CD14-positive monocyte (primary cell): ENCODE measurements around the gene TSPAN13. TPM values are rescaled to one million over a fixed set of nuclear protein-coding genes. Genes with fewer than 3 reads are reported as not detected.

ENCODE experiments used
- DNase-seq, 3 donors: peaks; one replicate each; pipeline ENCODE4 v3.0.0-alpha.2; 2011 to 2022
- H2AFZ ChIP-seq: 2 replicates; pipeline ENCODE4 v1.6.0; 2012; ENCODE audit warnings: mild to moderate bottlenecking, low read depth, low read length, inconsistent platforms; ENCODE audit not compliant: insufficient read depth, poor library complexity, severe bottlenecking
- H3K27ac ChIP-seq, 2 donors: 1 replicate in 1 of 2; 2 replicates in 1 of 2; pipeline ENCODE4 v1.5.1; 2012 to 2013; ENCODE audit warnings: low read length in 2 of 2, control low read depth in 1 of 2, inconsistent platforms in 1 of 2, low read depth in 1 of 2, mild to moderate bottlenecking in 1 of 2
- H3K27me3 ChIP-seq, 2 donors: one replicate each; pipeline versions ENCODE4 v1.6.0 to v1.6.1; 2011 to 2013; ENCODE audit warnings: low read length in 2 of 2; ENCODE audit not compliant: control insufficient read depth in 2 of 2, insufficient read depth in 2 of 2
- H3K36me3 ChIP-seq, 2 donors: replicated peaks in 1 of 2; 1 replicate in 1 of 2; 2 replicates in 1 of 2; pipeline versions ENCODE4 v1.5.1 to v1.6.1; 2012 to 2013; ENCODE audit warnings: low read length in 2 of 2, control low read depth in 1 of 2, inconsistent platforms in 1 of 2, mild to moderate bottlenecking in 1 of 2; ENCODE audit not compliant: insufficient read depth in 2 of 2, control insufficient read depth in 1 of 2
- H3K4me1 ChIP-seq, 2 donors: 1 replicate in 1 of 2; 2 replicates in 1 of 2; pipeline versions ENCODE4 v1.5.1 to v1.6.1; 2012 to 2013; ENCODE audit warnings: low read length in 2 of 2, control low read depth in 1 of 2, inconsistent platforms in 1 of 2, mild to moderate bottlenecking in 1 of 2, moderate library complexity in 1 of 2; ENCODE audit not compliant: insufficient read depth in 2 of 2, control insufficient read depth in 1 of 2
- H3K4me2 ChIP-seq: replicated peaks from 2 replicates; pipeline ENCODE3; 2012; ENCODE audit warnings: low read length, moderate library complexity, mild to moderate bottlenecking; ENCODE audit not compliant: poor library complexity, severe bottlenecking; ENCODE audit errors: extremely low read depth
- H3K4me3 ChIP-seq, 3 experiments: fragments of 200-600 bp in 1 of 3; sonication (generic) in 1 of 3; replicated peaks in 1 of 3; 1 replicate in 2 of 3; 2 replicates in 1 of 3; pipeline ENCODE4 v1.5.1; 2011 to 2013; ENCODE audit warnings: low read length in 3 of 3, mild to moderate bottlenecking in 3 of 3, control low read depth in 2 of 3, low read depth in 2 of 3, inconsistent platforms in 1 of 3, moderate library complexity in 1 of 3
- H3K79me2 ChIP-seq: 2 replicates; pipeline ENCODE4 v1.6.0; 2012; ENCODE audit warnings: mild to moderate bottlenecking, control low read depth, inconsistent platforms, low read length, moderate library complexity; ENCODE audit not compliant: insufficient read depth
- H3K9ac ChIP-seq: 2 replicates; pipeline ENCODE4 v1.6.0; 2017; ENCODE audit warnings: low read length, mild to moderate bottlenecking; ENCODE audit not compliant: insufficient read depth, poor library complexity, severe bottlenecking
- H3K9me3 ChIP-seq, 2 donors: replicated peaks in 1 of 2; 1 replicate in 1 of 2; 2 replicates in 1 of 2; pipeline versions ENCODE4 v1.5.1 to v1.6.1; 2012 to 2013; ENCODE audit warnings: low read length in 2 of 2, control low read depth in 1 of 2; ENCODE audit not compliant: control insufficient read depth in 1 of 2, insufficient read depth in 1 of 2
- H4K20me1 ChIP-seq: 2 replicates; pipeline ENCODE4 v1.6.0; 2012; ENCODE audit warnings: mild to moderate bottlenecking, low read length, control low read depth, moderate library complexity; ENCODE audit not compliant: insufficient read depth
- H3K27ac Mint-ChIP-seq, 7 donors: one replicate each; pipeline ENCODE4 v1.8.0; 2020; ENCODE audit warnings: mild to moderate bottlenecking in 7 of 7, mixed read lengths in 7 of 7, moderate library complexity in 6 of 7, inconsistent platforms in 2 of 7
- H3K27me3 Mint-ChIP-seq, 3 donors: one replicate each; pipeline ENCODE4 v1.8.0; 2021 to 2022; ENCODE audit warnings: low read depth in 3 of 3, mild to moderate bottlenecking in 3 of 3, mixed read lengths in 3 of 3, moderate library complexity in 3 of 3, inconsistent platforms in 1 of 3
- H3K36me3 Mint-ChIP-seq, 2 donors: one replicate each; pipeline ENCODE4 v1.8.0; 2020; ENCODE audit warnings: mixed read lengths in 2 of 2, inconsistent platforms in 1 of 2, mild to moderate bottlenecking in 1 of 2
- H3K4me1 Mint-ChIP-seq: one replicate; pipeline ENCODE4 v1.8.0; 2020; ENCODE audit warnings: mild to moderate bottlenecking, mixed read lengths
- H3K4me3 Mint-ChIP-seq, 2 donors: one replicate each; pipeline ENCODE4 v1.8.0; 2020; ENCODE audit warnings: mild to moderate bottlenecking in 2 of 2, mixed read lengths in 2 of 2, moderate library complexity in 1 of 2
- H3K9me3 Mint-ChIP-seq, 7 donors: one replicate each; pipeline ENCODE4 v1.8.0; 2020 to 2022; ENCODE audit warnings: mixed read lengths in 7 of 7, mild to moderate bottlenecking in 6 of 7, moderate library complexity in 6 of 7, inconsistent platforms in 2 of 7
- WGBS: methylation state at CpG from one replicate; pipeline ENCODE4 v1.1.5; 2013; ENCODE audit warnings: missing lambda C conversion rate; ENCODE audit not compliant: insufficient coverage; 5-methylcytosine and 5-hydroxymethylcytosine counted together
- intact Hi-C, 2 donors: fragments of 100-400 bp; cut with micrococcal nuclease; formaldehyde crosslinking; loops; one replicate each; pipeline versions ENCODE4 v1.15.0 to v1.15.1; 2023
- polyA plus RNA-seq, 3 donors: library from polyadenylated mRNA; depleted of rRNA in 1 of 3; unstranded in 2 of 3; stranded (reverse) in 1 of 3; fragments of 300-500 nt in 2 of 3; fragments of >200 nt in 1 of 3; fragmentation: Illumina TruSeq in 2 of 3; gene quantifications; 1 replicate in 2 of 3; 2 replicates in 1 of 3; pipeline ENCODE4 v1.2.3, GENCODE V29; 2012 to 2021
- TF ChIP-seq, protein P1 (sequence below): fragments of 200-600 bp; IDR thresholded peaks from one replicate; pipeline ENCODE4 v1.8.0; 2022; ENCODE audit warnings: antibody characterized with exemption, mild to moderate bottlenecking

The TSPAN13 gene
- polyA plus RNA-seq, 3 donors: 0.09 to 0.17 (median 0.16) TPM

DNA sequence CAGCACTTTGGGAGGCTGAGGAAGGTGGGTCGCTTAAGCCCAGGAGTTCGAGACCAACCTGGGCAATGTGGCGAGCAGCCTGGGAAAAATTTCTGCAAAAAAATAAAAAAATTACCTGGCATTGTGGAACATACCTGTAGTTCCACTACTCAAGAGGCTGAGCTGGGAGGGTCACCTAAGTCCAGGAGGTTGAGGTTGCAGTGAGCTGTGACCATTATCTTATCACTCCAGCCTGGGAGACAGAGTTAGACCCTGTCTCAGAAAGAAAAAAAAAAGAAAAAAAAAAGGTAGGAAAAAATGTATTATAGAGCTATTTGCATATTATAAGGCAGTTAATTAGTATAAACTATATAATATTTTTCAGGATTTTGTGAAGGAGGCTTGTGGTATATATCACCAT is 11.0 kb upstream of the TSPAN13 start:
- Histone ChIP-seq H3K27ac (no peak overlapping the region), H3K9me3 (no peaks in the 10 kb centered on the region), H4K20me1 (no peaks in the 10 kb centered on the region), H2AFZ (no peak overlapping the region), H3K36me3 (no peaks in the 10 kb centered on the region), H3K79me2 (no peaks in the 10 kb centered on the region), H3K27me3 (no peaks in the 10 kb centered on the region), H3K4me3 (no peak overlapping the region), H3K9ac (no peak overlapping the region), H3K4me1 (peaks cover 6 to 7% of the 10 kb centered on the region in 2 donors), H3K4me2 (no peak overlapping the region)
- intact Hi-C loops: no loop called here
- H3K4me3 Mint-ChIP-seq: no peak overlapping the region
- H3K27me3 Mint-ChIP-seq: peaks cover 0 to 4% (median 0%) of the 10 kb centered on the region in 3 donors
- WGBS: no CpG with 5 or more reads among the region's 3 CpGs
- no peaks in the 10 kb centered on the region for H3K9me3 Mint-ChIP-seq
- H3K36me3 Mint-ChIP-seq: no peaks in the 10 kb centered on the region
- TF ChIP-seq, protein P1, sequence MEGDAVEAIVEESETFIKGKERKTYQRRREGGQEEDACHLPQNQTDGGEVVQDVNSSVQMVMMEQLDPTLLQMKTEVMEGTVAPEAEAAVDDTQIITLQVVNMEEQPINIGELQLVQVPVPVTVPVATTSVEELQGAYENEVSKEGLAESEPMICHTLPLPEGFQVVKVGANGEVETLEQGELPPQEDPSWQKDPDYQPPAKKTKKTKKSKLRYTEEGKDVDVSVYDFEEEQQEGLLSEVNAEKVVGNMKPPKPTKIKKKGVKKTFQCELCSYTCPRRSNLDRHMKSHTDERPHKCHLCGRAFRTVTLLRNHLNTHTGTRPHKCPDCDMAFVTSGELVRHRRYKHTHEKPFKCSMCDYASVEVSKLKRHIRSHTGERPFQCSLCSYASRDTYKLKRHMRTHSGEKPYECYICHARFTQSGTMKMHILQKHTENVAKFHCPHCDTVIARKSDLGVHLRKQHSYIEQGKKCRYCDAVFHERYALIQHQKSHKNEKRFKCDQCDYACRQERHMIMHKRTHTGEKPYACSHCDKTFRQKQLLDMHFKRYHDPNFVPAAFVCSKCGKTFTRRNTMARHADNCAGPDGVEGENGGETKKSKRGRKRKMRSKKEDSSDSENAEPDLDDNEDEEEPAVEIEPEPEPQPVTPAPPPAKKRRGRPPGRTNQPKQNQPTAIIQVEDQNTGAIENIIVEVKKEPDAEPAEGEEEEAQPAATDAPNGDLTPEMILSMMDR: no peak
- H3K4me1 Mint-ChIP-seq: peaks cover 5% of the 10 kb centered on the region
- no peak overlapping the region for H3K27ac Mint-ChIP-seq
- DNase-seq: no peak

DNA sequence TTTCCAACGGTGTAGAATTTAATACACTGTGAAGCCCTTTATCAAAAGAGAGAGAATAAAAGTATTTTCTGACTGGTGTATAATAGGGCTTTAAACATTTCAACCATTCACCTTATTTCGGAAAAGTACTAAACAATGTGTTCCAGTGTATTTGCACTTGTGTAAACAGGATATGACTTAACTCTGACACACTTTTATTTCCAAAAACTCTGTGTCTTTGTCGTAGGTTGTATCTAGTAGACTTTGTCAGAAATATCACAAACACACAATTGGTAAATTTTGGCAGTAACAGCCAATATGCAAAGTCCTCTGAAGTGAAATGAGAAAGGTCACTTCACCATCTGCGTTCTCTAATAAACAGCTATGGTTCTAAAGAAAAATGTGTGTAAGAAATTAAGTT is 10.3 kb upstream of the TSPAN13 start:
- Histone ChIP-seq H3K36me3 (no peaks in the 10 kb centered on the region), H3K4me2 (no peak overlapping the region), H2AFZ (no peak overlapping the region), H3K9ac (no peak overlapping the region), H3K27me3 (no peaks in the 10 kb centered on the region), H3K4me1 (peaks cover 6 to 7% of the 10 kb centered on the region in 2 donors), H3K4me3 (no peak overlapping the region), H4K20me1 (no peaks in the 10 kb centered on the region), H3K9me3 (no peaks in the 10 kb centered on the region), H3K27ac (no peak overlapping the region), H3K79me2 (no peaks in the 10 kb centered on the region)
- Mint-ChIP-seq H3K27me3 (peaks cover 0 to 4% (median 0%) of the 10 kb centered on the region in 3 donors), H3K9me3 (peaks cover 0 to 2% (median 0%) of the 10 kb centered on the region in 7 donors), H3K27ac (no peak overlapping the region), H3K4me3 (no peak overlapping the region), H3K4me1 (peaks cover 5% of the 10 kb centered on the region), H3K36me3 (no peaks in the 10 kb centered on the region)
- DNase-seq: no peak
- intact Hi-C loops: no loop called here
- no CpG with 5 or more reads among the region's 4 CpGs for WGBS
- TF ChIP-seq, protein P1: no peak
